A549 treated with Hydrocortisone at 1 μM for 4 hours (cell line): ENCODE data around the gene GPLD1. TPM values are rescaled to one million over a fixed set of nuclear protein-coding genes. Genes with fewer than 3 reads are reported as not detected.

Experiments
- total RNA-seq: library from RNA; stranded (reverse); fragments of 200-300 nt; extraction: Qiagen RNA extraction; gene quantifications from 5 replicates; pipeline ENCODE4 v1.2.3, GENCODE V29; 2022

Gene GPLD1
- 0.71 to 1.4 TPM (median 1.1 TPM) in 5 replicates for total RNA-seq

GRCh38 chr6:24489470-24489869 lies at the start of gene GPLD1:
Gene GPLD1, minus strand, starts transcription at chr6:24489578. Its CDS starts 67 bp downstream, at chr6:24489511.

DNA sequence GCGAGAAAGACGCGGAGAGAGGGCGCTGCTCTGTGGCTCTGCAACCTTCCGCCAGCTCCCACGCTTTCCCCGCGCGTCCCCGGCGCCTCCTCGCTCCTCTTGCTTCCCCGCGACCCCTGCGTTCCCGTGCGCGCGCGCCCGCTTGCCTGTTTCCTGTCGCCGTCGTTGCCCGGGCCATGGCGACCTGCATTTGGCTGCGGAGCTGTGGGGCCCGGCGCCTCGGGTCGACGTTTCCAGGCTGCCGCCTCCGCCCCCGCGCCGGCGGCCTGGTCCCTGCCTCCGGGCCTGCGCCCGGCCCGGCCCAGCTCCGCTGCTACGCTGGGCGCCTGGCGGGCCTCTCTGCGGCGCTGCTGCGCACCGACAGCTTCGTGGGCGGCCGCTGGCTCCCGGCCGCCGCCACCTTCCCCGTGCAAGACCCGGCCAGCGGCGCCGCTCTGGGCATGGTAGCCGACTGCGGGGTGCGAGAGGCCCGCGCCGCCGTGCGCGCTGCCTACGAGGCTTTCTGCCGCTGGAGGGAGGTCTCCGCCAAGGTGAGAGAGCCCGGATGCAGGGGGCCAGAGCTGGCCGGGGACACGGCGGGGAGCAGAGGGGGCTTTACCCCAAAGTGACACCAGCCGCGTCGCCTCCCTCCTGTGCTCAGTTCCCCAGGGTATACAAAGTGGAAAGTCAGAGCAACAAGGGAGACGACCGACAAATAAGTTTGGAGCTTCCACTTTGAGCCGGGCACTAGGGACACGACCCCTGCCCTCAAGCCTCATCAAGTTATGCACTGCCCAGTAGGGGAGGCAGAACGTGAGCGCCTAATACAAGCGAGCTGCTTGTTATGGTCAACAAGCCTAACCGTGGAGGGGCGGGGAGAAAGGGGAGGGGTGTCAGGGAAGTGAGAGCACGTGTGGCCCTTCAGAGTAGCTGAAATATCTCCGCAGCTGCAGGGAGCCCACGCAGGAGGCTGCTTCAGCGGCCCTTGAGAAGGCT lies 5.7 kb upstream of the GPLD1 start, which contains the start of gene ALDH5A1:
ALDH5A1 (plus strand) TSS at position 149 of the 975 bp plus-strand sequence; CDS start at position 177, 28 bp downstream.

GRCh38 chr6:24402697-24403500 lies 86.5 kb downstream of the GPLD1 start, which contains the start of gene MRS2:
Gene MRS2, plus strand, starts transcription at chr6:24402936. Its CDS starts 111 bp downstream, at chr6:24403047.

Other genes starting within 250 kb of the GPLD1 start
- gene DCDC2, start 131.5 kb downstream of the GPLD1 start, total RNA-seq: 1.9 to 3.7 TPM (median 2.7 TPM) in 5 replicates
- 19.8 to 22.4 TPM (median 21.2 TPM) in 5 replicates for gene MRS2, start 86.6 kb downstream of the GPLD1 start, total RNA-seq
- 6.4 to 8.4 TPM (median 7.6 TPM) in 5 replicates for gene ALDH5A1, start 5.4 kb upstream of the GPLD1 start, total RNA-seq
- 1.9 to 2.4 TPM (median 2.0 TPM) in 5 replicates for gene KIAA0319, start 156.6 kb upstream of the GPLD1 start, total RNA-seq
- 27.4 to 31.6 TPM (median 30.0 TPM) in 5 replicates for gene TDP2, start 177.3 kb upstream of the GPLD1 start, total RNA-seq
- gene ACOT13, start 177.5 kb upstream of the GPLD1 start, total RNA-seq: 11.1 to 27.2 TPM (median 26.0 TPM) in 5 replicates
- 51.1 to 73.4 TPM (median 54.6 TPM) in 5 replicates for gene C6orf62, start 229.6 kb upstream of the GPLD1 start, total RNA-seq